DND-41 (cell line): ENCODE measurements around the gene GNB1L.

ENCODE experiments used
- CTCF ChIP-seq: IDR thresholded peaks from 2 replicates; pipeline ENCODE4 v1.5.1; 2012; ENCODE audit warnings: borderline replicate concordance, low read length, moderate library complexity, mild to moderate bottlenecking; ENCODE audit not compliant: poor library complexity, severe bottlenecking; ENCODE audit errors: extremely low read depth
- EZH2 ChIP-seq: IDR thresholded peaks from 3 replicates; pipeline ENCODE4 v1.6.1; 2012; ENCODE audit warnings: borderline replicate concordance, low read depth, mild to moderate bottlenecking, moderate library complexity, low read length, inconsistent platforms; ENCODE audit not compliant: severe bottlenecking

GRCh38 chr22:19769393-19769715, 85.3 kb downstream of the GNB1L start:
- TF ChIP-seq CTCF = no peak
- no peak for TF ChIP-seq EZH2
